ENCODE results near the gene MYL5. TPM values are rescaled to one million over a fixed set of nuclear protein-coding genes. Genes with fewer than 3 reads are reported as not detected.
A peak's percentile ranks its signal among the peaks of the same experiment; 100 is the strongest.

Gene MYL5
- total and polyA plus RNA-seq, 2 of the 13 experiments (the other 11 are each of a cell fraction or from before 2014, with no cell fraction given): 6.5 to 16.0 TPM

- 0 out of 2 replicates have a peak, but pooled peaks have one; percentile 21 for TF ChIP-seq ZHX1 (CRISPR knock-in tag; IDR thresholded peaks at IDR 0.05; ENCODE audit: low read depth)
- TF ChIP-seq PRPF4 (IDR thresholded peaks at IDR 0.05; ENCODE audit: low read depth, low read length, poor library complexity, severe bottlenecking): no peak
- TF ChIP-seq HNRNPK (IDR thresholded peaks at IDR 0.05; ENCODE audit: low read depth, low read length, poor library complexity, severe bottlenecking): no peak
- TF ChIP-seq MEIS1 (CRISPR knock-in tag; IDR thresholded peaks at IDR 0.05; ENCODE audit: borderline replicate concordance): no peak
- no peak for TF ChIP-seq TCF7L2 (IDR thresholded peaks at IDR 0.05; ENCODE audit: low read depth, low read length)
- TF ChIP-seq ZNF503 (CRISPR knock-in tag; IDR thresholded peaks at IDR 0.05): no peak
- no peak for TF ChIP-seq GLI4 (CRISPR knock-in tag; IDR thresholded peaks at IDR 0.05; ENCODE audit: borderline replicate concordance)
- no peak for TF ChIP-seq TSC22D2 (CRISPR knock-in tag; IDR thresholded peaks at IDR 0.05; ENCODE audit: borderline replicate concordance)
- no peak for TF ChIP-seq ZNF839 (CRISPR knock-in tag; IDR thresholded peaks at IDR 0.05; ENCODE audit: borderline replicate concordance)
- TF ChIP-seq ZNF574 (CRISPR knock-in tag; IDR thresholded peaks at IDR 0.05): no peak; the same call in 1 of the 2 replicates
- no peak for TF ChIP-seq ZSCAN31 (CRISPR knock-in tag; IDR thresholded peaks at IDR 0.05; ENCODE audit: low read depth)
- TF ChIP-seq ZBED4 (CRISPR knock-in tag; IDR thresholded peaks at IDR 0.05; ENCODE audit: borderline replicate concordance): peak; percentile 67; the same call in 1 of the 2 replicates
- no peak for TF ChIP-seq ZSCAN9 (CRISPR knock-in tag; IDR thresholded peaks at IDR 0.05; ENCODE audit: borderline replicate concordance)
- TF ChIP-seq MEF2D (CRISPR knock-in tag; IDR thresholded peaks at IDR 0.05): no peak
- TF ChIP-seq FOXC1 (CRISPR knock-in tag; IDR thresholded peaks at IDR 0.05; ENCODE audit: borderline replicate concordance): 0 out of 2 replicates have a peak, but pooled peaks have one; percentile 17
Measured at GRCh38 chr4:681736-682451, 7.6 kb downstream of the MYL5 start (continued).
